Muscle layer of duodenum (tissue), 2 donors: ENCODE data around the gene CUL7.

ENCODE experiments used
- H3K27ac ChIP-seq: one replicate; pipeline ENCODE4 v1.7.0; 2013; ENCODE audit warnings: mild to moderate bottlenecking, low read length
- H3K27me3 ChIP-seq: one replicate; pipeline ENCODE4 v1.7.0; 2013; ENCODE audit warnings: low read depth, mild to moderate bottlenecking, control low read depth, low read length
- H3K36me3 ChIP-seq, 2 donors: one replicate each; pipeline ENCODE4 v1.7.0; 2013; ENCODE audit warnings: low read length in 2 of 2, control low read depth in 1 of 2, mild to moderate bottlenecking in 1 of 2; ENCODE audit not compliant: insufficient read depth in 2 of 2, control insufficient read depth in 1 of 2
- H3K4me1 ChIP-seq, 2 donors: one replicate each; pipeline ENCODE4 v1.7.0; 2013; ENCODE audit warnings: low read length in 2 of 2, mild to moderate bottlenecking in 2 of 2, control low read depth in 1 of 2, moderate library complexity in 1 of 2; ENCODE audit not compliant: insufficient read depth in 2 of 2, control insufficient read depth in 1 of 2
- H3K4me3 ChIP-seq, 2 donors: one replicate each; pipeline ENCODE4 v1.7.0; 2013; ENCODE audit warnings: low read length in 2 of 2, low read depth in 1 of 2, mild to moderate bottlenecking in 1 of 2
- H3K9me3 ChIP-seq, 2 donors: one replicate each; pipeline ENCODE4 v1.7.0; 2013; ENCODE audit warnings: low read length in 2 of 2, control low read depth in 1 of 2, mild to moderate bottlenecking in 1 of 2; ENCODE audit not compliant: control insufficient read depth in 1 of 2
- donor health status: healthy.

CUL7 gene

GRCh38 chr6:43024436-43024835 lies 29.2 kb downstream of the CUL7 start:
- Histone ChIP-seq H3K36me3 (peaks cover 39 to 51% of the 10 kb centered on the region in 2 donors), H3K9me3 (no peaks in the 10 kb centered on the region), H3K4me1 (peaks cover 6 to 17% of the 10 kb centered on the region in 2 donors), H3K4me3 (no peak overlapping the region), H3K27ac (no peak overlapping the region), H3K27me3 (no peaks in the 10 kb centered on the region)

- Histone ChIP-seq H3K36me3 (peaks cover 42 to 43% of the 10 kb centered on the region in 2 donors), H3K27ac (peak within 1 kb of the TSS; percentile 83), H3K9me3 (no peaks in the 10 kb centered on the region), H3K4me3 (peak within 1 kb of the TSS; percentile 86 to 94), H3K4me1 (peaks cover 9 to 30% of the 10 kb centered on the region in 2 donors), H3K27me3 (no peaks in the 10 kb centered on the region)
Measured at GRCh38 chr6:43021270-43022047, 32.2 kb downstream of the CUL7 start, which contains the start of gene RRP36. Gene RRP36, plus strand, starts transcription at chr6:43021623. Its CDS starts 32 bp downstream, at chr6:43021655.

GRCh38 chr6:43020847-43021246 lies 32.8 kb downstream of the CUL7 start:
- Histone ChIP-seq H3K27me3 (no peaks in the 10 kb centered on the region), H3K4me1 (peaks cover 15 to 36% of the 10 kb centered on the region in 2 donors), H3K27ac (peak overlapping the region; percentile 83), H3K4me3 (peak overlapping the region; percentile 59 to 86), H3K36me3 (peaks cover 35 to 39% of the 10 kb centered on the region in 2 donors), H3K9me3 (no peaks in the 10 kb centered on the region)

GRCh38 chr6:43020052-43020705 lies 33.5 kb downstream of the CUL7 start:
- H3K9me3 ChIP-seq: no peaks in the 10 kb centered on the region
- H3K27me3 ChIP-seq: no peaks in the 10 kb centered on the region
- peaks cover 30 to 38% of the 10 kb centered on the region in 2 donors for H3K36me3 ChIP-seq
- peak overlapping the region; percentile 83 for H3K27ac ChIP-seq
- peaks cover 17 to 42% of the 10 kb centered on the region in 2 donors for H3K4me1 ChIP-seq
- H3K4me3 ChIP-seq: no peak overlapping the region

- H3K9me3 ChIP-seq: no peaks in the 10 kb centered on the region
- no peak overlapping the region for H3K4me3 ChIP-seq
- no peaks in the 10 kb centered on the region for H3K27me3 ChIP-seq
- no peak overlapping the region for H3K27ac ChIP-seq
- peaks cover 25 to 28% of the 10 kb centered on the region in 2 donors for H3K36me3 ChIP-seq
- H3K4me1 ChIP-seq: peaks cover 17 to 51% of the 10 kb centered on the region in 2 donors
Measured at GRCh38 chr6:43019152-43019551, 34.5 kb downstream of the CUL7 start.

DNA sequence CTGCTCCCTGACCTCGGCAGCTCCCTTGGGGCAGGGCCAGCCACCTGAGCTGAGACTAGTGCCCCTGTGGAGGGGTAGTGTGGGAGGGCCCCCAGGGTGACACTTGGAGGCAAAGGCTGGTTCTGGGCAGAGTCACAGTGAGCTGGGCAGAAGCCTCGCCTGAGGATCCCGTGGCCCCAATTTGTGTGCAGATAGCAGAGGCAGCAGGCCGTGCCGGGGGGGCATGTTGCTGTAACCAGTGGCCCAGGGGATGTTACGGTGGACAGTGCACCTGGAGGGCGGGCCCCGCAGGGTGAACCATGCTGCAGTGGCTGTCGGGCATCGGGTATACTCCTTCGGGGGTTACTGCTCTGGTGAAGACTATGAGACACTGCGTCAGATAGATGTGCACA lies 36.7 kb downstream of the CUL7 start:
- H3K4me1 ChIP-seq: peaks cover 24 to 51% of the 10 kb centered on the region in 2 donors

DNA sequence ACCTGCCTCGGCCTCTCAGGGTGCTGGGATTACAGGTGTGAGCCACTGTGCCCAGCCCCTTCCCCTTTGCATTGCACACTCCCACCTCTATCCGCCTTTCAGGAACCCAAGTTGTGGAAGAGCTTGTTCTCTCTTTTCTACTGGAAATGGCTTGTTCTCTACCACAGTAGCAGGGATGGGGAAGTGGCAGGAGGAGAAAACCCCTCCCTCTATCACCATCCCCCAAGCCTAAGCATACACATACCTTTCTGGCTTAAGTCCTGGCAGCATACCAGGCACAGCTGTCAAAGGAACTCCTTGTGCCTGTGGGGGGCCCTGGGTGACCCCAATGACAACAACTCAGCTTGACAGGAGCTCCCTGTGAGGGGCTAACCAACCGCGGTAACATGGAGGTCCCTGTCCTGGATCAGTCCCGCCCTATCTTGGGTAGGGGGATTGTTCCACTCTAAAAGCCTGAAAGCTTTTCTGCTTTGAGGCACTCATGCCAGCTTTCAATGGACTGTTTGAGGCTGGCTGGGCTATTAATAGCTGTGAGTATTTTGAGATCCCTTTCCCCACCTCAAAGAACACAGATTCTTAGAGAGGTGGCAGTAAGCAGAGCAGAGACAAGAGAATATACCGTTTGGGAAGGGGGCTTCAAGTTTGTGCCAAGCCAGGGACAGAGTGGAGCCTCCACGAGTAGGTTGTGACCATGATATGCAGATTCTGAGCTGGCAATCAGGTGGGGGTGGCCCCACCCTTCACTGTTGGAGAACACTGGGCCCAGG lies 37.3 kb downstream of the CUL7 start:
- Histone ChIP-seq H3K27ac (no peak overlapping the region), H3K4me1 (peaks cover 24 to 51% of the 10 kb centered on the region in 2 donors), H3K9me3 (no peaks in the 10 kb centered on the region), H3K36me3 (peaks cover 30 to 36% of the 10 kb centered on the region in 2 donors), H3K27me3 (no peaks in the 10 kb centered on the region), H3K4me3 (no peak overlapping the region)

More for the DNA sequence above, 36.7 kb downstream of the CUL7 start:
- no peaks in the 10 kb centered on the region for H3K27me3 ChIP-seq
- peaks cover 24 to 30% of the 10 kb centered on the region in 2 donors for H3K36me3 ChIP-seq
- H3K4me3 ChIP-seq: no peak overlapping the region
- H3K9me3 ChIP-seq: no peaks in the 10 kb centered on the region
- H3K27ac ChIP-seq: no peak overlapping the region

GRCh38 chr6:43014434-43014909 lies 39.2 kb downstream of the CUL7 start:
- Histone ChIP-seq H3K4me1 (peaks cover 18 to 44% of the 10 kb centered on the region in 2 donors), H3K27ac (peak overlapping the region; percentile 79), H3K36me3 (peaks cover 45 to 49% of the 10 kb centered on the region in 2 donors), H3K27me3 (no peaks in the 10 kb centered on the region), H3K9me3 (no peaks in the 10 kb centered on the region), H3K4me3 (peak overlapping the region; percentile 91 to 92)

DNA sequence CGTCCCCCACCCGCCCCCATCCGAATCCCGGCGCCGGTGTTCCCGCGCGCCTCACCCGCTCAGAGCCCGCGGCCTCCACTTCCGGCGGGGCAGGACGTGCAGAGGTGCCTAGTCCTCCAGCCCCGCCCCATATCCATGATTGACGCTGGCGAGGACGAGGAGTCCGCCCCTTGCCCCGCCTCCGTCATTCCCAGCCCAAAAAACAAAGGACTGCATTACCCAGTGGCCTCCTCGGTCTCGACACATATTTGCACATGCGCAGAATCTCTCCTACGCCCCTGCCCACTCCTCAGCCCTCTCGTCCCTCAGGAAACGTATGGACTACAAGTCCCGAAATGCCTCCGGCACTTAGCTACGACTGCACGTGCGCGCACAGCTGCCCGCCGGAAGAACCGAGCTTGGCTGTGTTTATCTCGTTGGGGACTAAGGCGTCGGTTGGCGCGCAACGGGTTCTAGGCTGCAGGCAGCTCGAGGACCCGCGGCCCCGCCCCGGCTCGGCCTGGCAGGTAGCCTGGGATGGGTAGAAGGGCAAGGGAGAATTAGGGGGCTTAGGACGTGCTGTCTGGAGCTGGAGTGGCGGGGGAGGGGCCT lies 39.7 kb downstream of the CUL7 start, which contains the start of the genes KLHDC3 and MEA1:
Gene KLHDC3, plus strand, starts transcription at position 407 of the 591 bp plus-strand sequence. CDS start 2,944 bp downstream, outside the sequence.
Gene MEA1, minus strand, starts transcription at position 104 of the 591 bp plus-strand sequence. CDS start 133 bp downstream, outside the sequence.
- H3K4me1 ChIP-seq: peaks cover 18 to 44% of the 10 kb centered on the region in 2 donors
- H3K36me3 ChIP-seq: peaks cover 46 to 50% of the 10 kb centered on the region in 2 donors
- no peaks in the 10 kb centered on the region for H3K9me3 ChIP-seq
- peak within 1 kb of the TSS; percentile 91 to 92 for H3K4me3 ChIP-seq
- H3K27me3 ChIP-seq: no peaks in the 10 kb centered on the region
- H3K27ac ChIP-seq: peak within 1 kb of the TSS; percentile 79

DNA sequence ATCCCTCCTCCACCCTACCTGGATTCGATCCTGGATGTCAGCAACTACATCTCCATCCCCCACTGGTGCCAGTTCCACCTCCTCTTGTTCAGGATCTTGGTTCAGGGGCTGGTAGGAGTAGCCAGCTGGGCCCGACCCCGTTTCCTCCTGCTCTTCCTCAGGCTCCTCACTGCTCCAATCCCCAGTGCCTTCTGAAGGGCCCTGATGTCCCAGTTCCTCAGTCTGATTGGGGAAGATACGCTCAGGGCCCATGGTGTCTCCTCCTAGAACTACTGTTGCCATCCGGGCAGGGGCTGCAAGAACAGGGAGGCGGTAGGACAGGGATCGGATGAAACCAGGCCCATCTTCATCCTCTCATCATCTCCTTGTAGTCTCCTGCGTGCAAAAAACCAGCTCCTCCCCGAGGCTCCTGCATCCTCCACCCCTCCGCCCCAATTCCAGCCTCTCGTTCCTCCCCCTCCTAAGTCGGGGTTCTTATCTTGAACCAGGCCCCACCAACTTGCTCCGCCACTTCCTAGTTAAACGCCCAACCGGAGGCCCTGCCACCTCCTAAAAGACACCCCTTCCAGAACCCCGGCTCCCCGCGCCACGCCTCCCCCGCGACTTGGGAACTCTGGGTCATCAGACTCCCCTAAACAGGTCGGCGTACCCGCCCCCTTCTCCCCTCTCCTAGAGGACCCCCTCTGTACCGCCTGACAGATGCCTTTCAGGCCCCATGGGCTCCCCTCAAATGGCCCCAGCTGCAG lies 40.4 kb downstream of the CUL7 start:
- Histone ChIP-seq H3K4me3 (peak overlapping the region; percentile 74 to 91), H3K27ac (peak overlapping the region; percentile 72), H3K9me3 (no peaks in the 10 kb centered on the region), H3K27me3 (no peaks in the 10 kb centered on the region), H3K36me3 (peaks cover 46 to 50% of the 10 kb centered on the region in 2 donors), H3K4me1 (peaks cover 18 to 44% of the 10 kb centered on the region in 2 donors)
